Stimulated activated CD4-positive, alpha-beta T cell treated with anti-CD3 and anti-CD28 coated beads, Interleukin-15, amount 100 ng/mL, for 24 hours (primary cell): ENCODE results near the gene SLC2A13.
A peak's percentile ranks its signal among the peaks of the same experiment; 100 is the strongest.
"Not testable (repeated sequence)": the region's sequence is repeated elsewhere in the genome, so short reads cannot be mapped to it uniquely, and the experiment has no call there.

ENCODE experiments used
- DNase-seq: peaks from one replicate; pipeline ENCODE4 v3.0.0-alpha.2; 2020

Gene SLC2A13

DNA sequence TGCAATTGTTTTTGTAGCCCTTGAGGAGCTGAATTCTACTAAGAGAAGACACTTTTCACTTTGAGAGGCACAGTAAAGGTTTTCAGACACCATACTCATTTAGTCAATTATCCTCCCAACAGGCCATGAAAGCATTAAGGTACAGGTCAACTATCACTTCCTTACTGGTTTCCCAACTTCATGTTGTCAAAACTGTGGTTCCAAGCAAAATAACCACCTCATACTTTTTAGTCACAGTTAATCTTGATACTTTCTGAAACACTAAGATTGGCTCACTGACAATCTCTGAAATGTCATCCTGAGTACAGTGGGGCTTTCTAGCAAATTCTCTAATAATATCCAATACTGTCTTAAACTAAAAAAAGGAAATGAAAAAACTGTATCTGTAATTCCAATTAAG, 71.7 kb downstream of the SLC2A13 start:
- no peak for DNase-seq

DNA sequence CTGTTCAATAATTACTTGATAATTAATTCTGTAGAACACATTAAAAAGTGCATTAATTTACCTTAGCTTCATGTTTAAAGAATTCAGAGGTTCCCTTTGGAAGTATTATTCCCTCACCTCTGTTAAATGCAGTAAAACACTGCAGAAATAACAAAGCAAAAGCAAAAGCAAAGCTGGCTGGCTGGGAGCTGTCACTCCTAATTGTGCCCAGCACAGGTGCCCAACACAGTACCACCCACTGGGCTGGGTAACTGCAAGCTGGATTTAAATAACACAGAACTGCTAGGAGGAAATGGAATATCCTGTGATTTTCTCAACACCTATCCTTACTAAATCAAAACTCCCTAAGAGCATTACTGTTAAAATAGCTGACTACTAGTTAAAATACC, 72.6 kb downstream of the SLC2A13 start:
- DNase-seq, result no peak

DNA sequence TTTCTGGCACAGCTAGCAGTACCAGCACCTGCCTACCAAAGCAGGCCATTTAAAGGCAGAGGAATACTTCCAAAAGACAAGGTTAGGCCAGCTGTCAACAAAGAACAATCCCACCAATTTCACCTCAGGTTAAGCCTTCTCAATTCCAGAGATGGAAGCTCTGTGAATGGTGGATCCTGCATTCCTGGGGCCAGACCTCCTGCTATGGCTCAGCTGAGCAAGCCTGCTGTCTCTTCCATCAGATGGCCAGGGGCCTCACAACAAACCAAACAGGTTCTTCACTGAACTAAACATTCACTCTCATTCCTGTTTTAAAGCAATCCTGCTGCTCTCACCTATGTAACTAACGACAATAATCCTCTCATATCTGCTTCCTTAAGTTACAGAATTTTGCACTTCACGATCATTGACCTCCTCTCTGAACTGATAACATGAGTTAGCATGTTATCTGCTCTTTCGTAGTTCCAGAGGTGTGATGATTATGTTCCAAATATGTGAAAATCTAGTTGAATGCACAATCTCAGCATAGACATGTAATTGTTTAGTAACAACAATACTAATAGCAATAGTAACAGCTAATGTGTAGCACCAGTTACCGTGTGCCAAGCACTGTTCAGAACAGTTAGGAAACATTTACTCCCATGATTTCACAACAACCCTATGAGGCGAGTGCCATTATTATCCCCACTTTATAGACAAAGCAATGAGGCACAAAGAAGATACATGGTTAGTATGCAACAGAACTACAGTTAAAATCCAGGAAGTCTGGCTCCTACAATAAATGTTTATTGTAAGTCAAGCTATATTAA, 73.2 kb downstream of the SLC2A13 start:
- no peak for DNase-seq

DNA sequence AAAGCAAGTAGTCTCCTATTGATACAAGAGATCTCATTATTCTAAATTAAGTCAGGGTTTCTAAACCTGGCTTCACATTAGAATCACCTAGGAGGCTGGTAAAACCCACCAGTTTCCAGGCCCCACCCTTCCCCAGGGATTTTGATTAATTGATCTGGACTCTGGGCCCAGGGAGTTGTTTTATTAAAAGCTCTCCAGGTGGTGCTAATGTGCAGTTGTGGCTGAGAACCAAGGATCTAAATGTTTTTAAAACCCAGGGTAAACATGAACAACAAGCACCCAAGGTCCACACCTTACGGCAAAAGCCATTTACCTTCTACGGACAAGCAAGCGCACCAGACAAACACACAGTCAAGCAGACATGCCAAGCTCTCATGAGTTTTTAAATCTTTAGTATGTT, 73.9 kb downstream of the SLC2A13 start:
- no peak for DNase-seq

- DNase-seq, result not testable (repeated sequence)
Measured at GRCh38 chr12:40030970-40031369, 74.9 kb downstream of the SLC2A13 start.

DNA sequence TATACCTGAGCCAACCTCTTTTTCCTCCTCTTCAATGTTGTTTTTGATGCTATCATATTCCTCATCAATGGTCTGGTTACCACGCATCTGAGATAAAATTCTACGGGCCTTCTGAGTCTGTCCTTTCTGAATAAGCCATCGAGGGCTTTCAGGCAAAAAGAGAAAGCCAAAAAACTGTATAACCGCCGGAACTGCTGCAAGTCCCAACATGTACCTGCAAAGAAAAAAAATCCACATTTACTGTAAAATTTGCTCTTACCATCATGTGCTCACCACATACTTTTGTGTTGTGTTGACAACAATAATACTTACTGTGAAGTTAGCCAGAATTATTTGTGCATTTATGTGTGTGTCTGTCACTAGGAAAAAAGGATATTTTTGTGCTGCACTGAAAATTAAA, 77.6 kb downstream of the SLC2A13 start:
- no peak for DNase-seq

DNA sequence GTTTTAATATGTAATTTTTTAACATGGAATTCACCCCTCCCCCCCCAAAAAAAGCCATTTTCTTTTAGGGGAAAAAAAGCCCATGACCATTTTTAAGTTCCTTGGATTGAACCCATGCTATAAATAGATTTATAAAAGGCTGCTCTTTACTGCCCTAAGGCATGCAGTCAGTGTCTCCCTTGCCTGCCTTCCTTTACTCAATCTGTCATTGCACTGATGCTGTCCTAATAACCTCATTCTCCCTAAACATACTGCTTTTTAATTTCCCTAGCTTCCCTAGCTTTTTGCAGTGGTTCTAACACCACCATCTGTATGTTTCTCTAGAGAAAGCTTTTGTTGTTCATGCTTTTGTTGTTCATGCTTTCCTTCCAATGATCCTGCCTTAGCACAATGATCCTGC, 83.0 kb downstream of the SLC2A13 start:
- DNase-seq, result no peak

DNA sequence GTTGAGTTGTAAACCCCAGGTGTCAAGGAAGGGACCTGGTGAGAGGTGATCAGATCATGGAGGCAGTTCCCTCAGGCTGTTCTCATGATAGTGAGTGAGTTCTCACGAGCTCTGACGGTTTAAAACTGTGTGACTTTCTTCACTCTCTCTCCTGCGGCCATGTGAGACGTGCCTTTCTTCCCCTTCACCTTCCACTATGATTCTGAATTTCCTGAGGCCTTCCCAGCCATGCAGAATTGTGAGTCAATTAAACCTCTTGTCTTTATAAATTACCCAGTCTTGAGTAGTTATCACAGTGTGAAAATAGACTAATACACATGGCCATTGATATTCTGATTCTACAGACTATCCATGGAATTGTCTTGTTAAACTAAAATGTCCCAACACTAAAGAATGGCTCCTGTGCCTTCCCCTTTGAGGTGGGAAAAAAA, 85.6 kb downstream of the SLC2A13 start:
- DNase-seq, result no peak

- DNase-seq, result no peak
Measured at GRCh38 chr12:40017488-40017887, 88.4 kb downstream of the SLC2A13 start.

GRCh38 chr12:40016980-40017379, 88.9 kb downstream of the SLC2A13 start:
- no peak for DNase-seq

GRCh38 chr12:40015881-40016280, 90.0 kb downstream of the SLC2A13 start:
- DNase-seq, result no peak

GRCh38 chr12:40015345-40015744, 90.5 kb downstream of the SLC2A13 start:
- peak; percentile 15 for DNase-seq

GRCh38 chr12:40013847-40014246, 92.0 kb downstream of the SLC2A13 start:
- no peak for DNase-seq

DNA sequence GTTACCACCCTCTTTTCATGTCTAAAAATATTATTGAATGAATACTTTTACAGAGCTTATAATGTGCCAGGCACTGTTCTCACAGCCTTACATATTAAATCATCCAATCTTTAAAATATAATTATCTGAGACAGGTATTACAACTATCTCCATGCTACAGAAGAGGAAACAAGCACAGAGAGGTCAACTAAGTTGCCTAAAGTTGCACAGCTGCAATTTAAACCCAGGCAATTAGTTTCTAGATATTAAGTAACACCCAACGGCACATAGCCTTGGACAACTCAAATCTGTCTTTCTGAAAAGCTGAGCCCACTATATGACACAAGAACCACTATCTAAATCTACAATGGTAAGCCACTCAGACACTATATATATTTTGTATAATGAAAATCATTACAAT, 92.6 kb downstream of the SLC2A13 start:
- DNase-seq, result no peak

GRCh38 chr12:40012711-40013110, 93.2 kb downstream of the SLC2A13 start:
- no peak for DNase-seq

DNA sequence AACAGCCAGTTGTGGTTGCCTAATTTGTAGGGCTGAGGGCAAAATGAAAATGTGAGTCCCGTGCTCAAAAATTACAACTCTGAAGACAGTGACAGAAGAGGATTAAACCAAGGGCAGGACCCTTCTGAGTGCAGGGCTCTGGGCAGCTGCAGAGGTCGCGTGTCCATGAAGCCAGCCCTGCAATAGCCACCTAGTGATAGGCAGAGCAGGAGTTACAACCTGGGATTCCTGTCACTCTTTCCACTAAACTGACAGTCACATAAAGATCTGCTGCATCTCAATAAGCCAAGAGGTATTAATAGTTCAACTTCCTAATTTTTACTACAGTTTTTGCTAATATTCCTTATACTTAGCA, 94.1 kb downstream of the SLC2A13 start:
- DNase-seq, result no peak

- DNase-seq, result peak; percentile 57
Measured at GRCh38 chr12:40010899-40011774, 94.7 kb downstream of the SLC2A13 start.

DNA sequence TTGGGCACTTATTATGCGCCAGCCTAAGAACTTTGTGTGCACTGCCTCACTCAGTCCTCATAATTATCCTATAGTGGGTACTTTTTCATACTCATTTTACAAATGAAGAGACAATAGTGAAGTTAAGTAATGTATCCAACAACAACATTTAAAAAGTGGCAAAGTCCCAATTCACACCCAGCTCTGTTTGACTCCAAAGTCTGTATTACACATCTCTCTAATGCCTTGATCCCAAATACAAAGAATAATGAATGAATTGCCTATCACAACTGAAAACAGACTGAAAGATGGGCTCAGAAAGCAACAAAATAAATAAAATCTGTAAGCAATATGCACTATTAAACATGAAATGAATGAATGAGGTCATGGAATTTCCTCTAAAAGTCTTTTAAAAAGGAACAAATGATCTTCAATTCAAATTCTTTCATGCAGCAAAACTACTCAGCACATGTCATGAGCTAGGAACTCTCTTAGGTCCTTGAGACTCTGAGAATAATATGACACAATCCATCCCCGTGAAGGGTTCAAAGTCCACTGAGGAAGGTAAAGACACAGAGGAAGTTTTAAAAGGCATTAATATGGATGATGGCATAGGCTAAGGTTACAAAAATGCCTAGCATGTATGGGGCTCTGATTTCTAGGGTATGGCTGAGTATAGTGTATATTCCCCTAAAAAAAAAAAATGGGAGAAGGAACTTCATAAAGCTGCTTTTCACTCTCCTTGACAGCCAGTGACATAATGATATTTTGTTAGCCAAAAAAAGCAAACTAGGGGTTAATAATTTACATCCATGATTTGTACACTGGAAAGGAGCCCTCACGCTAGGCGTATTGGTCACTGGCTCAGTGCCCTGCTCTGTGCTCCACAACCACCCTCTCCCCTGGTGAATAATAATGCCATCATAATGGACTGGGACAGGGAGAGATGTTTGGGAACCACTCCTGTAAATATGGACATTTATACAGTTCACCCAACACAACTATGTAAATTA, 103.4 kb downstream of the SLC2A13 start:
- DNase-seq, result no peak

GRCh38 chr12:40001406-40001805, 104.5 kb downstream of the SLC2A13 start:
- DNase-seq, result no peak

DNA sequence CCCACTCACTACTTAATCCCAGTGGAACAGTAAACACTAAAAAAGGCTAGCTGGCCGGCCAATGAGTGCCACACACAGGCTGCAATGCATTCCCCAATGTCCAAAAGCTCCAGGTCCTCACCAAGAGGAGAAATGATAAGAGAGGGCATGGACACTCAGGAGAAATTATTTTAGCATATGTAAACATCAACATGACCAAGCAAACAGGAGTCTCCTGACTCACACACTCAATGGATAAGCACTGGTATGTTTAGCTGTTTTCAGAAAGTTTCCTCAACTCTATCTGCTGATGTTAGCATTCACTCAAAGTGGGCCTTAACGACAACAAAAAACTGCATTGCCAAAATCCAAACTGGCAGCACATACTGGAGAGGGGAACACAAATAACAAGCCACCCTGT, 105.0 kb downstream of the SLC2A13 start:
- DNase-seq, result no peak

GRCh38 chr12:39993268-39993667, 112.6 kb downstream of the SLC2A13 start:
- DNase-seq, result no peak

- DNase-seq, result peak; percentile 68
Measured at GRCh38 chr12:39990122-39991101, 115.5 kb downstream of the SLC2A13 start.
